ENCODE results near the gene ANKLE1. TPM values are rescaled to one million over a fixed set of nuclear protein-coding genes. Genes with fewer than 3 reads are reported as not detected.

Gene ANKLE1
- total and polyA plus RNA-seq, 2 donors (not counting 3 experiments of a cell fraction or from before 2014, with no cell fraction given) = 1.9 to 3.1 TPM

GRCh38 chr19:17323300-17323963 lies 41.7 kb downstream of the ANKLE1 start:
- intact Hi-C loops (cut with micrococcal nuclease) = no loop called here
- H3K4me3 ChIP-seq (replicated peaks in 1 of 3; ENCODE audit: insufficient read depth in 1 of 3, low read depth in 1 of 3, low read length in 3 of 3) = no peak overlapping the region
- POLR2A ChIA-PET = no interaction called here

More at GRCh38 chr19:17323300-17323963, 41.7 kb downstream of the ANKLE1 start:
- Histone ChIP-seq H3K4me2 (ENCODE audit: insufficient read depth, low read length) (no peak overlapping the region), H3K9ac (replicated peaks; ENCODE audit: extremely low read depth, insufficient read depth, low read length) (no peak overlapping the region), H3K36me3 (ENCODE audit: control insufficient read depth in 2 of 2, extremely low read depth in 1 of 2, insufficient read depth in 2 of 2, low read length in 2 of 2) (peaks cover 6 to 15% of the 10 kb centered on the region in 2 experiments), H3K9me3 (replicated peaks; ENCODE audit: control insufficient read depth, insufficient read depth, low read length) (no peaks in the 10 kb centered on the region), H4K20me1 (replicated peaks; ENCODE audit: control insufficient read depth, extremely low read depth, insufficient read depth, low read length) (no peaks in the 10 kb centered on the region), H3K27me3 (ENCODE audit: control insufficient read depth in 2 of 2, insufficient read depth in 2 of 2, low read length in 2 of 2) (no peaks in the 10 kb centered on the region), H3K4me1 (ENCODE audit: control insufficient read depth, extremely low read depth, insufficient read depth, low read length) (peaks cover 3% of the 10 kb centered on the region), H3K27ac (ENCODE audit: insufficient read depth, low read depth, low read length) (no peak overlapping the region), H3K79me2 (ENCODE audit: control insufficient read depth, insufficient read depth, low read length) (no peaks in the 10 kb centered on the region), H3K9me1 (replicated peaks; ENCODE audit: control insufficient read depth, extremely low read depth, insufficient read depth, low read length) (no peaks in the 10 kb centered on the region), H2AFZ (ENCODE audit: low read depth, low read length) (no peak overlapping the region)
- FAIRE-seq (no peak), DNase-seq (ENCODE audit: low read depth, low spot score) (no peak)
- CTCF ChIA-PET = interaction anchor here (1.8 to 2.0 kb wide), 2 partner anchors 14 to 18 kb away, joined by 6 read pairs; partner anchors contain the start of genes DDA1 and MRPL34
- dilution Hi-C loops (cut with MboI; ENCODE audit: extremely low pct_ligation_motif_present, low sequenced_read_pairs) = no loop called here
- TF ChIP-seq POLR2AphosphoS5 (IDR thresholded peaks at IDR 0.05; ENCODE audit: insufficient read depth, low read depth, low read length) (no peak), JUN (IDR thresholded peaks at IDR 0.05; ENCODE audit: borderline replicate concordance, insufficient read depth, insufficient read length, low read depth) (no peak), POLR2A (IDR thresholded peaks at IDR 0.05; ENCODE audit: low read depth, low read length) (no peak), FOS (IDR thresholded peaks at IDR 0.05; ENCODE audit: borderline replicate concordance, insufficient read depth, low read length) (no peak), EZH2 (IDR thresholded peaks at IDR 0.05; ENCODE audit: borderline replicate concordance, low read depth, low read length, severe bottlenecking) (no peak), MAX (IDR thresholded peaks at IDR 0.05; ENCODE audit: insufficient read depth, insufficient read length) (no peak), GATA2 (IDR thresholded peaks at IDR 0.05; ENCODE audit: insufficient read depth, insufficient read length, low read depth, low read length) (no peak), CTCF (IDR thresholded peaks at IDR 0.05; ENCODE audit: extremely low read depth in 1 of 2, insufficient read depth in 1 of 2, low read depth in 1 of 2, low read length in 2 of 2) (no peak), MYC (IDR thresholded peaks at IDR 0.05; ENCODE audit: low read depth, low read length) (no peak)
- no TSS peak for BruUV-seq (replicated peaks)
